Panc1 (cell line): ENCODE results near the gene KCNQ1OT1. TPM values are rescaled to one million over a fixed set of nuclear protein-coding genes. Genes with fewer than 3 reads are reported as not detected.

Experiments used
- ATAC-seq: fragments of 200-7000 bp; cut with Tn5 transposase; 2 replicates; pipeline ENCODE4 v1.9.1; 2020; ENCODE audit warnings: mild to moderate bottlenecking, moderate library complexity
- BruUV-seq: library from RNA; stranded (reverse); fragments of 400-500 nt; replicated peaks from 2 replicates; lab custom pipeline; 2021; lab: Mats Ljungman, UMichigan
- CTCF ChIA-PET: fragments of 300-600 bp; sonication (Branson Sonifier 250); formaldehyde crosslinking; loops from one replicate; lab custom pipeline; 2022; ENCODE audit warnings: antibody characterized with exemption; lab: Charles Lee
- POLR2A ChIA-PET: fragments of 300-600 bp; sonication (Branson Sonifier 250); formaldehyde crosslinking; loops from one replicate; lab custom pipeline; 2022; ENCODE audit warnings: antibody characterized with exemption; lab: Charles Lee
- DNase-seq: peaks from one replicate; pipeline ENCODE4 v3.0.0-alpha.2; 2010; ENCODE audit warnings: low read depth, low spot score
- H3K27ac ChIP-seq: 2 replicates; pipeline ENCODE4 v1.5.1; 2011; ENCODE audit warnings: mild to moderate bottlenecking, low read length, inconsistent platforms
- H3K27me3 ChIP-seq: fragments of 200-500 bp; sonication (Bioruptor generic); 2 replicates; pipeline ENCODE4 v1.6.0; 2014; ENCODE audit warnings: low read length, inconsistent platforms; ENCODE audit not compliant: control insufficient read depth, insufficient read depth
- H3K36me3 ChIP-seq: fragments of 200-500 bp; sonication (Bioruptor generic); 2 replicates; pipeline ENCODE4 v1.5.1; 2014; ENCODE audit warnings: inconsistent platforms, mild to moderate bottlenecking, low read length, moderate library complexity; ENCODE audit not compliant: control insufficient read depth, insufficient read depth
- H3K4me1 ChIP-seq: 2 replicates; pipeline ENCODE4 v1.5.1; 2011; ENCODE audit warnings: inconsistent platforms, mild to moderate bottlenecking, low read length, moderate library complexity; ENCODE audit not compliant: control insufficient read depth, insufficient read depth
- H3K4me3 ChIP-seq, 2 experiments: 2 replicates each; pipeline ENCODE4 v1.5.1; 2011 to 2012; ENCODE audit warnings: low read depth in 2 of 2, low read length in 2 of 2, mild to moderate bottlenecking in 2 of 2, inconsistent platforms in 1 of 2, moderate library complexity in 1 of 2
- H3K9me3 ChIP-seq: fragments of 200-500 bp; sonication (Bioruptor generic); 2 replicates; pipeline ENCODE4 v1.5.1; 2014; ENCODE audit warnings: low read depth, mild to moderate bottlenecking, inconsistent platforms, low read length, moderate library complexity; ENCODE audit not compliant: control insufficient read depth, insufficient read depth
- CTCF ChIP-seq: fragments of 450-650 bp; IDR thresholded peaks from 2 replicates; pipeline ENCODE4 v1.5.1; 2017; ENCODE audit warnings: mild to moderate bottlenecking
- POLR2AphosphoS5 ChIP-seq: IDR thresholded peaks from 2 replicates; pipeline ENCODE4 v1.6.1; 2012; ENCODE audit warnings: mild to moderate bottlenecking, low read depth, low read length, moderate library complexity
- REST ChIP-seq, 2 experiments: IDR thresholded peaks; 2 replicates each; pipeline ENCODE4 v1.6.1; 2011 to 2012; ENCODE audit warnings: low read depth in 2 of 2, control low read depth in 1 of 2, low read length in 1 of 2, mild to moderate bottlenecking in 1 of 2, moderate library complexity in 1 of 2; ENCODE audit not compliant: insufficient read depth in 1 of 2
- SIN3A ChIP-seq: IDR thresholded peaks from 2 replicates; pipeline ENCODE4 v1.6.1; 2012; ENCODE audit warnings: low read depth, mild to moderate bottlenecking, low read length, moderate library complexity, borderline replicate concordance; ENCODE audit not compliant: insufficient read depth
- TCF7L2 ChIP-seq: IDR thresholded peaks from 2 replicates; pipeline ENCODE4 v1.6.1; 2011; ENCODE audit warnings: mild to moderate bottlenecking, low read depth, low read length, inconsistent platforms
- in situ Hi-C: cut with HindIII; loops from 2 replicates; pipeline ENCODE4 v1.10.0; 2016; ENCODE audit warnings: low sequenced_read_pairs, low pct_unique_long_range_greater_than_20kb
- intact Hi-C: fragments of 100-400 bp; cut with micrococcal nuclease; formaldehyde crosslinking; loops from one replicate; pipeline ENCODE4 v1.10.0; 2022; ENCODE audit not compliant: unreplicated experiment
- total RNA-seq: library from RNA; stranded (reverse); gene quantifications from one replicate; pipeline ENCODE4 v1.2.1, GENCODE V29; 2021; ENCODE audit not compliant: unreplicated experiment

Gene KCNQ1OT1
- total RNA-seq, 1 experiment from 2014 or later, result 1.3 TPM

GRCh38 chr11:2649400-2649799 lies 50.4 kb downstream of the KCNQ1OT1 start:
- no TSS peak for BruUV-seq
- POLR2A ChIA-PET, result no interaction called here

DNA sequence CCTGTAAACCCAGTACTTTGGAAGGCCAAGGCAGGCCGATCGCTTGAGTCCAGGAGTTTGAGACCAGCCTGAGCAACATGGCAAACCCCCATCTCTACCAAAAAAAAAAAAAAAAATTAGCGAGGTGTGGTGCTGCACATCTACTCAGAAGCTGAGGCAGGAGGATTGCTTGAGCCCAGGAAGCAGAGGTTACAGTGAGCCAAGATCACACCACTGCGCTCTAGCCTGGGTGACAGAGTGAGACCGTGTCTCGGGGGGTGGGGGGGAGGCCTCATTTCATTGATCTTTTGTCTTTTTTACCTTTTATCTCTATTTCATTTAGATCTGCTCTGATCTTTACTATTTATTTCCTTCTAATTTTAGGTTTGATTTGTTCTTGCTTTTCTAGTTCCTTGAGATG lies 51.8 kb downstream of the KCNQ1OT1 start:
- no TSS peak for BruUV-seq
- Histone ChIP-seq H3K36me3 (no peaks in the 10 kb centered on the region), H3K27ac (no peak overlapping the region), H3K9me3 (peaks cover 64% of the 10 kb centered on the region), H3K4me1 (no peaks in the 10 kb centered on the region), H3K4me3 (no peak overlapping the region), H3K27me3 (no peaks in the 10 kb centered on the region)
- TF ChIP-seq SIN3A, result no peak
- no peak for TF ChIP-seq REST (IDR thresholded peaks at IDR 0.05; ENCODE audit: insufficient read depth in 1 of 2, low read depth in 2 of 2, low read length in 1 of 2)
- TF ChIP-seq CTCF, result no peak
- no peak for TF ChIP-seq POLR2AphosphoS5
- no peak for TF ChIP-seq TCF7L2
- intact Hi-C loops, result no loop called here
- POLR2A ChIA-PET, result no interaction called here
- CTCF ChIA-PET, result no interaction called here
- DNase-seq, result no peak
- in situ Hi-C loops, result no loop called here
- no peak for ATAC-seq

More at GRCh38 chr11:2649400-2649799, 50.4 kb downstream of the KCNQ1OT1 start:
- ATAC-seq, result no peak
- Histone ChIP-seq H3K36me3 (no peaks in the 10 kb centered on the region), H3K4me1 (no peaks in the 10 kb centered on the region), H3K27me3 (no peaks in the 10 kb centered on the region), H3K27ac (no peak overlapping the region), H3K4me3 (no peak overlapping the region), H3K9me3 (peaks cover 53% of the 10 kb centered on the region)
- DNase-seq, result no peak
- in situ Hi-C loops (no loop called here), intact Hi-C loops (no loop called here)
- TF ChIP-seq SIN3A, result no peak
- TF ChIP-seq POLR2AphosphoS5, result no peak
- TF ChIP-seq CTCF, result no peak
- TF ChIP-seq TCF7L2, result no peak
- no peak for TF ChIP-seq REST (IDR thresholded peaks at IDR 0.05; ENCODE audit: insufficient read depth in 1 of 2, low read depth in 2 of 2, low read length in 1 of 2)
- CTCF ChIA-PET, result no interaction called here
